NCI-H2107 (cell line): ENCODE data around the gene GPR108.

Experiments
- DNase-seq: peaks from one replicate; lab custom pipeline; 2025; lab: John Stamatoyannopoulos, UW

GPR108 gene

DNA sequence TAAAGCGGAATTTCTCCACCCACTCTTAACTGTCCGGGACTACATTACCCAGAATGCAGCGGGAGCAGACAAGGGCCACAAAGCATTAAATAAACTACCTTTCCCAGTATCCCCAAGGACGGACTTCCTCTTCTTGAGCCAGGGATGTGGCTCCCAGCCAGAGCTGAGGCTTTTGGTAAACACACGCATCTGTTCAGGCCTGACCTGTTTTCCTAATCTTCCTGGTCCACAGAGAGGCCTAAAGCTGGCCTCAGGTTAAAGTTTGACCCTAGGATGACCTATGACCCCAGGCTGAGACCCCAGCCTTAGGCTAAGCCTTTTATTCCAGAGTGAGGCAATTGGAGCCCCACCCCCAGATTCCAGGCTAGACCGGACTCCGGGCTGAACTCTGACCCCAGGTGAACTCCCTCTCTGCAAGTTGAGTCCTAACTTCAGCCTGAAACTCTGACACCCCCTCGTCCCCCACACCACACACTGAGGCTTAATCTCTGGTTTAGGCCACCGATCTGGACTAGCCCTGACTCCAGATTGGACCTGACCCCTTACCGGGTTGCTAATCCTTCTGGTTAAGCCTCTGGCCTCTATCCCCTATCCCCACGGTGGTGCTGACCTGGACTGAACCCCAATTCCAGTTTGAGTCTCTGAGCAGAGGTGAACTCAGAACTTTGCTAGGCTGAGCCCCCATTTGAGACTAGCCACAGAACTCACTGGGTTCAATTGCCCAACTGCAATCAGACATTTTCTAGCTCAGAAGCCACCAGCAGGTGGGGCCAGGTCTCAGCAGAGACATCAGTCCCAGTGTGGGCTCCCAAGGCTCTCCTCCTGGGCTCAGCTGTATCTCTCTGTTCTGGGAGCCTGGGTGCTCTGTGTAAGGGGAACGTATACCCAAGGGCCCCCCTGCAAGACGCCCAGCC lies 750 bp upstream of the GPR108 start:
- DNase-seq = no peak

DNA sequence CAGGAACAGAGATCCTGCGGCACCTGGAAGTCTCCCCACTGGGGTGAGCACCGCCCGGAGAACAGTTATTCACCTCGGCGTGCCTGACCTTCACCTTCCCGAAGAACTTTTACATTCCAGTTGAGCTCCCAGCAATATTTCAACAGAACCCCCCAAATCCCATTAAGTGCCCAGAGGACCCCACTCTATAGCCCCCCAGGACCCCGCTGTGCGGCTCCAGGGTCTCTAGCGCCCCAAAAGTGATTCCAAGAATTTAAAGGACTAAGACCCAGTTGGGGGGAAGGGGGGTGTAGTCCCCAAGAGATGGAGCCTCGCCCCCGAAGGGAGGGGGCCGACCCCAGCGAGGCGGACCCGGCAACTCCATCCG lies 480 bp downstream of the GPR108 start:
- DNase-seq = no peak

GRCh38 chr19:6736169-6736916 lies 1.0 kb downstream of the GPR108 start:
- no peak for DNase-seq

DNA sequence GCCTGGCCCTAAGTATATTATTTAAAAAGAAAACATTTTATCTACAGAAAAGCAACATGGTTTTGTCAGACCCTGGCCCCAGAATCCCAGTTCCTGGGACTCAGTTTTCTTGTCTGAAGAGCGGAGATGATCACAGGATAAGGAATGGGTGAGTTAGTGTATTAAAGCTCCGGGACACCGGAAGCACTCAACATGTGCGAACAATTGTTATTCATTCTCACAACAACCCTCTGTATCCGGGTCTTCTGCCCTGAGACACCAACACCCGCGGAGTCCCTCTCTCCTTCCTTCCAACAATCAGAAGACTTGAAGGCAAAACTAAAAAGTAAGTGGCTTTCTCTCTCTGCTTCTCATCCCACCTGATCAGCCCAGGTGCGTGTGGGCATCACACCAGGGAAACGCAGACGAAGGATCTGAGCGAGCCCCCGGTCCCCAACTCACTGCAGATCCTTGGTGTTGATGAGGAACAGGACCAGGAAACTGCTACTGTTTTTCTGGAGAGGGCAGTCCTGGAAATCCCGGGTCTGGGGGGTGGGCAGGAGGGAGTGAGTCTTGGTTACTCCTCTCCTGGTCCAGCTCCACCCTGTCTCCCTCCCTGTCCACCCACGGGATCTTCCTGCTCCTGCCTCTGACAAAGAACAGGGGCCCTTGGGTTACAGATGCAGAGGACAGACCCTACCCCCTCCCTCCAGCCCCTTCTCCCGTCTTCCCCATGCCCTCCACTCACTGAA lies 2.0 kb downstream of the GPR108 start:
- DNase-seq = no peak

DNA sequence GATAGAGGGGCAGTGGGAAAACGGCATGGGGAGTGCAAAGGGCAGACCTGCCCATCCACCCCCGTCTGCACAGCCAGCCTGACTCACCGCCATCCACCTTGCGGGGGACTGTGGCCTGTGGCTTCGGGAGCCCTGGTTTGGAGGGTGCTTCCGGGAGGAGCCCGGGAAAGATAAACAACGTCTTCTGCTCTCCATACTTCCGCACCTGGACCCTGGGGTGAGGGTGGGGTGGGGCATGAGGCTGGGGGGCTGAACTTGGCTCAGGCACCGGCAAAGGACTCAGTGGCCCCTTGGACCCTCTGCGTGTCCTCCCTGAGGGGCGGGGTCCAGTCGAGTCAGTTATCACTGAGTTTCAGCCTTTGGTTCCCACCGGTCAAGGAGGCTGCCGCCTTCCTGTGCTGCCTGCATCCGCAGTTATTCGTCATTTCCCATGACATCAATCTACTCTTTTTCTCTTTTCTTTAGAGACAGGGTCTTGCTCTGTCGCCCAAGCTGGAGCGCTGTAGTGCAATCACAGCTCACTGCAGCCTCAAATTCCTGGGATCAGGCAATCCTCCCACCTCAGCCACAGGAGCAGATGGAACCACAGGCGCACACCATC lies 3.2 kb downstream of the GPR108 start:
- no peak for DNase-seq

DNA sequence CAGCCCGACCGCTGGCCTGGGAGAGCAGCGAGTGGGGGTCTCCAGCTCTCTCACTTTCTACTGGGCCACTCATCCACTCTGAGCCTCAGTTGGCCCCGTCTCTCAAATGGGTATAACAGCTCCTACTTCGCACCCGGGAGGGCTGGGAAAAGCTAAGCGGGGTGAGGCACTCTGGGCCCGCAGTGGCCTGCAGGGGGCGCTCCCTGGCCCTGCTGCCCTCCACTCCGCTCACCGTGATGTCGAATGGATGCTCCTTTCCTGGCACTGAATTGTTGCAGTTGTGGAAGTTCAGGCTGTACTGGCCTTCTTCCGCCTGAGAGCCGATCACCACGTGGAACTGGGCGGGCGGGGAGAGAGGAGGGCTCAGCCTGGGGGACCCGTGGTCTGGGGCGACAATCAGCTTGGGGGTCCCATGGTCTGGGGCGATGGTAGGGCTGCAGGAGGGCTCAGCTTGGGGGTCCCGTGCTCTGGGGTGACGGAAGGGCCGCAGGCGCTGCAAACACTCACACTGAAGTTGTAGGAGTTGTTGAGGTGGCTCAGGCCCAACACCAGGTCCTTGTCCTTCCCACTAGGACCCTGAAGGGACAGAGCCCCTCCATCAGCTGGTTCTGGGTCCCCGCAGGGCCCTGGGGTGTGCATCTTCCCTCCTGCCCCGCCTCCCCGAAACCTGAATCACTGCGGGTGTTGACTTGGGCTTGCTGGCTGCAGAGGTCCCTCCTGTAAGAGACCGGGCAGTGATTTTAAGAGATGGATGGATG lies 3.9 kb downstream of the GPR108 start:
- DNase-seq = no peak

DNA sequence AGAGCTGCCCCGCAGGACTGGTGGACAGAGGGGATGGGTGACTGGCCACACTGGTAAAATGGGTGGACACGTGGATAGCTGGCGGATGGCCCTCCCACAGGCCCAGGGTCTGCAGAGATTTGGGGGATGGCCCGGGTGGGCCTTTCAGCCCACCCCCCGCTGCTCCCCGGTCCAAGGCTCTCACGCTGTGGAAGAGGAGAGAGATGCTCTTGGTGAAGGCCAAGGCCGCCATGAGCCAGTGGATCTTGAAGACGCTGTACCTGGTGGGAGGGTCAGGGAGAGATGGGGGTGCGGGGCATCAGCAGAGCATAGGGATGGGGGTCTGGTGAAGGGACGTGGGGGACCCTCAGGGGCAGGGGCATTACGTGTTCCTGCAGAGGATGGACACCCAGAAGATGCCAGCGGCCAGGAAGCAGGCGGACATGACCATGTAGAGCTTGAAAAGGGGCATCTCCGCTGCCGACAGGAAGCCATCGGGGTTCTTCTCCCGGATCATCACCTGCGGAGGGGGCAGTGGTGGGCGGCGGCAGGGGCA lies 4.5 kb downstream of the GPR108 start:
- no peak for DNase-seq

DNA sequence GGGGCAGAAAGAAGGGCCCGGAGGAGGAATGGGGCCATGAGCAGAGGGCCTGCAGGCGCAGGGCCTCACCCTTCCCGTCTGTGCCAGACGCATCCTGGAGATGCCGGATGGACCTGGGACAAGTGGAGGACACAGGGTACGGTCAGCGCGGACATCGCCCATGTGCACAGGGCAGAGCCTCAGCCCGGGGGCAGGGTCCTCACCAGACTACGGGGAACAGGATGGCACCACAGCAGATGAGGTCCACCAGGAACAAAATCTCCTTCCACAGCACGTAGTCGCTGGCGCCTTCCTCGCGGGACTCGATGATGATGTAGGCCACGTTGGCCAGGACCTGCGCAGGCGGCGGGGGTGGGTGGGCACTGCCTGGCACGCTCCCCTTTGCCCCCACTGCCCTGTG lies 5.6 kb downstream of the GPR108 start:
- DNase-seq = no peak

DNA sequence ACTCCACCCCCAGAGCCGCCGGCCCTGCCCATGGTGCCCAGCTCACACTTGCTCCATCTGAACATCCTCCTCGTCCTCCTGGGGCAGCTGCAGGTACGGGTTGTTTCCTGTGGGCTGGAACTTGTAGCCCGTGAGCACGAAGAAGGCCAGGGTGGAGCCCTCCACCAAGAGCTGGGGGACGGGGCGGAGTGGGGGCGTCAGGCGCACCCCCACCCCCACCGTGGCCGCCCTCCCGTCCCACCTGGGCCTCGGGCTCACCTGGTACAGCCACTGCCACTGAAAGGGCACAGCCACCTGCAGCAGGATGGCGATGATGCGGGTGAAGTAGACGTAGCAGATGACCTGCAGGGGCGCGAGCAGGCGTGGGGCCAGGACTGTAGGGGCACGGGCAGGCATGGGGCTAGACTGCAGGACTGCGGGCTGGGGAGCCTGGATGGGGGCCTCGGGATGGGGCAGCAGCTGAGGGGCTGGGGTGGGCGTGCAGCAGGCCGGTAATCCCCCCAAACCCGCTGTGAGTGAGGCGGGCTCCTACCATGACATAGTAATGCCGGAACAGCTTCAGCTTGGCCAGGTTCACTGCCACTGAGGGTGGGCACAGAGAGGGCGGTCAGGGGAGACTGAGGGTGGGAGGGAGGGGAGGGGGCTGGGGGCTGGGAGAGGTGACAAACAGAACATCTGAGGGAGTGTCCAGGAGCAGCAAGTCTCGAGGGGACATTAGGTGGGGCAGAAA lies 6.3 kb downstream of the GPR108 start:
- DNase-seq = no peak

- DNase-seq = no peak
These were observed 7.1 kb downstream of the GPR108 start for GRCh38 chr19:6730153-6730804.

DNA sequence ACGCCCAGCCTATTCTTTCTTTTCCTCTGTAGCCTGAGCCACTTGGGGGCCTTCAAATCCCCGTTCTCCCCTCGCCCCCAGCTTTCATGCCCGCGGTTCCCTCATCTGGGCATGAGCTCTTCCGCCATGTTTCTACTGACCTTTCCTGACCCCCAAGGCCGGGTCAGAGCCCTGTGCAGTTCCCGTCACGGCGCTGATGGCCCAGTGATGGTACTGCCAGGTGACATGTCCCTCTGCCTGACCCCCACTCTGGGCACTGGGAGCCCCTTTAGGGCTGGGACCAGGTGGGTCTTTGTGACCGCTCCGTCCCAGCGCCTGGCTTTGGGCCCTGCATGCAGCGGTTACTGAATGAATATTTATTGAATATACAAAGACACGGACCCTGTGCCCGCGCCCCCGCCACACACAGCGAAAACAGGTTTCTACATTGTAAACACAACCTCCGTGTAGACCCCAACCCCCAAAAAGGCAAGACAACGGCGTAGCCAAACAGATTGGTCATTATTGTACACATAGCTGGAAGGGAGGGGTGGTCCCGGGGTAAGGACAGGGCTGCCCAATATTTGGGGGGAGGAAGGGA lies 7.7 kb downstream of the GPR108 start:
- DNase-seq = no peak

DNA sequence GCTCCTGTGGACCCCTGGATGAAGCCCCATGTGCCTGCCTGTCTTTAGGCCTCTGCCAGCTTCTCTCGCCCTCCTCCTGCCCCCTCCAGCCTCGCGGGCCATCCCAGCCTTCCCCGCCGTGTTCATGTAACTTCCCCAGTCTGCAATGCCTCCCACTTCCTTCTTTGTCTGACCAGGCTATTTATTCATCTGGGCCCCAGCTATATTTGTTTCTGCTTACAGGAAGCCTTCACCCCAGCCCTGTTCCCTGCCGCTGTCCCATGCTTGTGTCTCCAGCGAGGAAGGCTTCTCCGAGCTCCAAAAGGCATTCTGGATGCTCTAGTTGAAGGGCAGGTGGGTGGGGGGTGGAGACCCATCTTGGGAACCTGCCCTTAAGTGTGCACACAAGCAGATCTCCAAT lies 9.0 kb downstream of the GPR108 start:
- DNase-seq = no peak

- DNase-seq = no peak
These were observed 11.7 kb downstream of the GPR108 start for GRCh38 chr19:6725513-6726231.

GRCh38 chr19:6724631-6725492 lies 12.5 kb downstream of the GPR108 start:
- DNase-seq = no peak

DNA sequence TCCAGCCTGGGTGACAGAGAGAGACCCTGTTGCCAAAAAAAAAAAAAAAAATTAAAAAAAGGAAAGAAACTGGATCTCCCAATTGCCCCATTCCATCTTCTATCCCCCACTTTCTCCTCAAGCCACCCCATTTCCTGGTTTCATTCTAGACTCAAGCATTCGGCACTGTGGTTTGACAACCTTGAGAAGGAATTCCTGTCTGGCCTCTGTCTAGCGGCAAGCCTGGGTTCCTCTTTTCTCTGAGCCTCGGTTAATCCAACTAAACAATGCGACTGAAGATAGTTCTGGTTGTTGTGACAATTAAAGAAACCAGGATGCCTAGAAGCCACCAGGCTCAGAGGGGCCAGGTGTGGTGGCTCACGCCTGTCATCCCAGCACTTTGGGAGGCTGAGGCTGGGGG lies 13.6 kb downstream of the GPR108 start:
- DNase-seq = no peak

- no peak for DNase-seq
These were observed 14.2 kb downstream of the GPR108 start for GRCh38 chr19:6723108-6723618.

- DNase-seq = no peak
These were observed 15.6 kb downstream of the GPR108 start for GRCh38 chr19:6721773-6722172.

GRCh38 chr19:6721138-6721474 lies 16.3 kb downstream of the GPR108 start:
- DNase-seq = no peak
